Activated T-cell treated with anti-CD3 and anti-CD28 coated beads for 48 hours (primary cell): ENCODE measurements around the gene RCOR1.

Experiments
- DNase-seq: peaks from one replicate; pipeline ENCODE4 v3.0.0-alpha.2; 2020; ENCODE audit warnings: low read depth

Gene RCOR1

GRCh38 chr14:102726191-102726949 lies 133.9 kb downstream of the RCOR1 start:
- no peak for DNase-seq

DNA sequence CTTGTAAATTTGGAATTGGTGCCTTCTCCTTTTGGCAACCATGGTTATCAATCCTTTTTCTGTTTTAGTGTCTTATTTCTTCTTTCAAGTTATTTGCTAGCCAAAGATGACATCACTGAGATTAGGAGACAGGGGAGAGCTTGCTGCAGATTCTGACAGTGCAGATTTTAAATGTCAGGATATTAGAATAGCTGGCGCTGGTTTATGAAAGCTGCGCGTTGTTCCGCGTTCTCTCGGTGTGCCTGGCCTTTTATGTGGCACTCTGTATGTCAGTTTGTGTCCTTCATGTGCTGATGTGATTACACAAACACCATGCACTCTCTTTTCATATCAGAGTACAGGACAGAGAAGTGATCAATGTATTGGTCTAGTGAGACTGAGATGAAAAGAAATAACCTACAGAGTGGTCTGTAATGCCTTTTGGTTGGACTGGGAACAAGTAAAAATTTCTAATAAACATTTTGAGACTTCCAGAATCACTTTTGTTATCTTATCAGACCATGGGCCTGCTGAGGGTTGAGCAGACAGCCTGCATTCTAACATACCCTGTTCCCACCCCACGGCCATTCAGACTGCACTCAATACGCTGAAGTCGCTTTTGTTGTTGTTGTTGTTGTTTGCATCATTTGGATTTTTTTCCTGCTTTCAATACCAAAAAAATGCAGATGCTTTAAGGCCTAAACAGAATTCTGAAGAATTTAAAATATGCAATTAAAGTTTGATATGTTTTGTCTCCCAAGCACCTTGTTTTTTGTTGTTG lies 135.1 kb downstream of the RCOR1 start:
- no peak for DNase-seq

DNA sequence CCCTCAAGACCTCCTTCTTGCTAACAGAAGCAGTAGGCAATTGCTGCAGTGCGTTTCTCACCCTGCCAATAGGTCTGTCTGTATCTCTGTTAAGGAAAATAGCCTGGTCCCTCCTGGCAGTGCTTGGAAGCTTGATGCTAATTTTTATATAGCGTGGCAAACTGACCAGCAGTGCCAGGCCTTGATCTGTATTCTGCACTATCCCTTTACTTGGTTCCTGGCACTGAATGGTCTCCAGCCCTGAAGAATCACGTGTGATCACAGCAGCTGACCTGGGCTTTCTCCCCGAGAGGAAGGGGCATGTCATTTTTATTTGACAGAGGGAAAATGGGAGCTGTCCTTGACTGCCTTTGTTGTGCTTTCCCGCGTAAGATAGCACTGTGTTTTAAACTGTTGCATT lies 136.1 kb downstream of the RCOR1 start:
- DNase-seq: no peak

- no peak for DNase-seq
These were observed 136.8 kb downstream of the RCOR1 start for GRCh38 chr14:102729268-102729667.

GRCh38 chr14:102729825-102730224 lies 137.4 kb downstream of the RCOR1 start:
- DNase-seq: no peak

- no peak for DNase-seq
These were observed 138.8 kb downstream of the RCOR1 start for GRCh38 chr14:102731101-102731870.

DNA sequence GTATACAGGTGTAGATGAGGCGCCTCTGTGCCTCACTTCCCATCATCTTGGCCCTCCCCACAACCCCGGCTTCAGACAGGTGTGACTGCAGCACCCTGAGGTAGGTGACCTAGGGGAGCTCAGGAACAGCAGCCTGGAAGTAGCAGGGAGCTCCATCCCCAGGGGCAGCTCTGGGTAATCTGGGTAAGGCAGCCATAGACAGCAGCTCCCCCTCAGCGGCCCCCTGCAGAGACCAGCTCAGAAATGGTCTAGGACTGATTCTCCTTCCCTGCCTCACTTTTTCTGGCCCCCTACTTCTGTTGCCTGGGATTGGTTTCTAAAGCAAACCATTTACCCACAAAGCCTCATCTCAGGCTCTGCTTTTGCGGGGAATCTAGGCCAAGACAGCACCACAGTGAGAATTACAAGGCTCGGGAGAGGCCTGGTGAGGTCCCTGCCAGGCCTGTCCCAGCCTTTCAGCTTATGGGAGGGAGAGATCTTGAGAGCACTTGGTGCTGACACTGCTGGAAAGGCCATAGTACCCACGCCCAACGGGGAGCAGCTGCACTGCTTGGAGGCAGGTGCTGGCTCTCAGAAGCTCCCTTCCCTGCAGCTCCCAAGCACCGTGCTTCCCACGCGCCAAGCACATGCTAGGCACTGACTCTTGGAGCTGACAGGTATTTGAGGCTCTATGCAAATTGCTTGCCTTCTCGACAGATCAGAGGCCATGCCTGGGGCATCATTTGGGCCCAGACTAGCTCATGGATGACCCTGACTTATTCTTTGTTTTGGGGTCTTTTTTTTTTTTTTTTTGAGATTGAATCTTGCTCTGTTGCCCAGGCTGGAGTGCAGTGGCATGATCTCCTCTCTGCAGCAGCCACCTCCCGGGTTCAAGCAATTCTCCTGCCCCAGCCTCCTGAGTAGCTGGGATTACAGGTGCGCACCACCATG lies 139.7 kb downstream of the RCOR1 start:
- no peak for DNase-seq

- DNase-seq: no peak
These were observed 140.5 kb downstream of the RCOR1 start for GRCh38 chr14:102732924-102733323.

- DNase-seq: no peak
These were observed 140.9 kb downstream of the RCOR1 start for GRCh38 chr14:102733326-102733725.

GRCh38 chr14:102734436-102734835 lies 142.0 kb downstream of the RCOR1 start:
- DNase-seq: no peak

GRCh38 chr14:102736956-102737355 lies 144.5 kb downstream of the RCOR1 start:
- no peak for DNase-seq

- DNase-seq: no peak
These were observed 145.2 kb downstream of the RCOR1 start for GRCh38 chr14:102737402-102738372.

- no peak for DNase-seq
These were observed 146.1 kb downstream of the RCOR1 start for GRCh38 chr14:102738373-102739189.

- DNase-seq: no peak
These were observed 146.7 kb downstream of the RCOR1 start for GRCh38 chr14:102739190-102739469.

DNA sequence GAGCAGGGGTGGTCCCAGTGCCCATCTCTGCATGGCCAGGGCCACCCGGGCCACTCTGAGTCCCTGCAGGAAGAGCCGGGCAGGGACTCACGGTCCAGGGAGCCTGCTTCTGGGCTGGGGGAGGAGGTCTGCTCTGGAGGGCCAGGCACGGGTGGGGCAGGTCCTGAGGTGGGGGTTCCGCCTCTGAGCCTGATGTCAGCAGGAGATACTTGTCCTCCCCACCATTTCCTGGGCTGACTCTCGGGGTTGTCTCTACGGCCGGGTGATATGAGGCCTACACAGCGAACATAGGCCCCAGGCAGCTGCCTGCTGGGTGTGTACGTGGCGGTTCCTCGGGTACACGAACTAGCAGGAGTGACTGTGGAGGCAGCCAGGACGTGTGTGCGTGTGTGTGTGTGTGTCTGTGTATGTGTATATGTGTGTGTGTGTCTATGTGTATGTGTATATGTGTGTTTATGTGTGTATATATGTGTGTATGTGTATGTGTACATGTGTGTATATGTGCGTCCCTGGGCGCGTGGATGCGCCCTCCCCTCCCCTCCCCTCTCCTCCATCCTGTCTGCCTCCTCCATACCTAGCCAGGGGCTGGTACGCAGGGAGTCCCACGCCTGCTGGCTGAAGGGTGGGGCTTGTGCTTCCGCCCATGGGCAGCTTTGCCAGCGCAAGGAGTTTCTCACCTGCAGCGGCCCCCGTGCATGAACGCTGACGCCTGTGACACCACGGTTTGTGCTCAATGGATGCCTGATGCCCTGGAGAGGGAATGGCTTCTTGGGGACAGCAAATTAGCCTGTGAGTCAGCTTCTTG lies 154.4 kb downstream of the RCOR1 start:
- no peak for DNase-seq

DNA sequence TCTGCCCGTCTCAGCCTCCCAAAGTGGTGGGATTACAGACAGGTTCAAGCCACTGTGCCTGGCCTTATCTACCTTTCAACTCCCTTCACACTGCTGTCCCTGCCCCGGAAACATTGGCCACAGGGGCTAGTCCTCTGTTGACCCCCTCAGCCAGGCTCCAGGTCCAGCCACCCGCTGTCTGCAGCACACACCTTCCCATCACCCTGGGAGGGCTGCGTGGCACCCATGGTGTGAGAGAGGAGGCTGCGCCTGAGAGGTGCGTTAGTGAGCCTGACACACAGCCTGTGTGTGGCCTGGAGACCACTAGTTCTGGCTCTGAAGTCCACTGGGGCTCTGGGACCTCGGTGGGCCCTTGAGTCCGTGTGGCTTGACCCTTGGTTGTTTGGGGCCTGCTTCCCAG lies 156.4 kb downstream of the RCOR1 start:
- no peak for DNase-seq

DNA sequence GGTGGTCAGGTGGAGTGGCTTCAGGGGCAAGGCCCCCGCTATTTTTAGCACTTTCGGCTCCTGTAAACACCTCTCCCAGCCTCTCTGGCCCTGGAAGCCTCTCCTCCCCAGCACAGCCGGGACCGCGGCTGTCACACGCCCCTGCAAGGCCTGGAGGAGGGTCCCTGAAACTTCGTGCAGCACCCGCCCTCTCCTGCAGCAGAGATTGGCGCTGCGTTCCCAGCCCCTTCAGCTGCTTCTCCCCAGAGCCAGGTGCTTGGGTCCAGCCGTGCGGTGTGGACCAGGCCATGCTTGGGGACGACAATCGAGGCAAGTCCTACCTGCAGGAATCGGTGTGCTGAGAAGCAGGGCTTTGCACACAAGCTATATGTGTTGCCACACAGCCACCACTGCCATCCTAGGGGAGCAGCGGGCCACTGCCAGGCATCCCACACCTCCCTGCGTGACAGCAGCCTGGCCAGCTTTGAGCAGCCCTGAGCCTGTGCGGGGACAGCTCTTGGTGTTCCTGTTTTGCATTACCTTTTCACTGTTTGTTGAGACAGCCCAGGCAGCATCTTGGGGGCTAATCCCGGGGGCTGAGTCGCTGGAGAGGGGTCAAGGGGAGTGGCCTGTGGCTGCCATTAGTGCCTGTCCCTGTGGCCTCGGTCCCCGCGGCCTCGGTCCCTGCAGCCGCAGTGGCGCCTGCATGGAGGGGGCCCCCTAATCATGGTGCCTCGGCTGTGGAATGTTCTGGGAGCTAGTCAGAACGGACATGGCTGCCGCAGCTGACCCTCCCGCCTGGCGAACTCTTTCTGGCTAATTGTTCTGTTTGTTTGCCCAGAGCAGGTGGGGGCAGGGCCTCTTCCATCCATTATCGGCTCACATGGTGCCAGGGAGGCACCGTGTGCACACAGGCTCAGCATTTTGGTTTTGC lies 157.2 kb downstream of the RCOR1 start:
- no peak for DNase-seq

- DNase-seq: no peak
These were observed 157.9 kb downstream of the RCOR1 start for GRCh38 chr14:102750376-102750775.
